NCI-H1048 (cell line): ENCODE measurements around the gene LYRM4.

Experiments
- DNase-seq: peaks from one replicate; lab custom pipeline; 2025; lab: John Stamatoyannopoulos, UW

LYRM4 gene

GRCh38 chr6:5246141-5247097 is 14.3 kb downstream of the LYRM4 start:
- DNase-seq, result no peak

- DNase-seq, result no peak
These were observed 17.7 kb downstream of the LYRM4 start for GRCh38 chr6:5243069-5243468.

- no peak for DNase-seq
These were observed 19.5 kb downstream of the LYRM4 start for GRCh38 chr6:5241252-5241651.

GRCh38 chr6:5238336-5238735 is 22.4 kb downstream of the LYRM4 start:
- DNase-seq, result no peak

- no peak for DNase-seq
These were observed 22.9 kb downstream of the LYRM4 start for GRCh38 chr6:5237805-5238204.

GRCh38 chr6:5235830-5236229 is 24.9 kb downstream of the LYRM4 start:
- DNase-seq, result no peak

GRCh38 chr6:5234874-5235273 is 25.9 kb downstream of the LYRM4 start:
- no peak for DNase-seq

- DNase-seq, result no peak
These were observed 29.5 kb downstream of the LYRM4 start for GRCh38 chr6:5231289-5231688.

- no peak for DNase-seq
These were observed 30.7 kb downstream of the LYRM4 start for GRCh38 chr6:5230081-5230480.

- no peak for DNase-seq
These were observed 31.4 kb downstream of the LYRM4 start for GRCh38 chr6:5229356-5229755.

- DNase-seq, result no peak
These were observed 37.4 kb downstream of the LYRM4 start for GRCh38 chr6:5223309-5223708.

- DNase-seq, result no peak
These were observed 40.3 kb downstream of the LYRM4 start for GRCh38 chr6:5220443-5220842.

- no peak for DNase-seq
These were observed 41.6 kb downstream of the LYRM4 start for GRCh38 chr6:5219011-5219691.

GRCh38 chr6:5217356-5217755 is 43.4 kb downstream of the LYRM4 start:
- DNase-seq, result no peak

GRCh38 chr6:5215799-5216198 is 45.0 kb downstream of the LYRM4 start:
- no peak for DNase-seq

- DNase-seq, result no peak
These were observed 45.6 kb downstream of the LYRM4 start for GRCh38 chr6:5215159-5215558.

- no peak for DNase-seq
These were observed 46.1 kb downstream of the LYRM4 start for GRCh38 chr6:5214570-5215052.

- DNase-seq, result no peak
These were observed 46.9 kb downstream of the LYRM4 start for GRCh38 chr6:5213836-5214235.

GRCh38 chr6:5211492-5211891 is 49.3 kb downstream of the LYRM4 start:
- no peak for DNase-seq

- DNase-seq, result no peak
These were observed 52.2 kb downstream of the LYRM4 start for GRCh38 chr6:5208471-5208971.

GRCh38 chr6:5208057-5208456 is 52.7 kb downstream of the LYRM4 start:
- no peak for DNase-seq

GRCh38 chr6:5206920-5207561 is 53.7 kb downstream of the LYRM4 start:
- no peak for DNase-seq
